T-helper 2 cell (primary cell): ENCODE results near the gene ZFYVE27.

Experiments used
- DNase-seq, 5 experiments: peaks; one replicate each; pipeline versions ENCODE4 v3.0.0 to v3.0.0-alpha.2; 2012 to 2022

The ZFYVE27 gene

GRCh38 chr10:97795886-97796285 is 59.0 kb downstream of the ZFYVE27 start:
- DNase-seq = no peak

GRCh38 chr10:97796651-97797050 is 59.7 kb downstream of the ZFYVE27 start:
- peak in 2 of 5 experiments; percentile 14 to 83 for DNase-seq

- no peak for DNase-seq
Measured at GRCh38 chr10:97798958-97799610, 62.2 kb downstream of the ZFYVE27 start.

GRCh38 chr10:97800474-97800873 is 63.5 kb downstream of the ZFYVE27 start:
- DNase-seq = no peak

- DNase-seq = no peak
Measured at GRCh38 chr10:97801422-97801821, 64.5 kb downstream of the ZFYVE27 start.

GRCh38 chr10:97805096-97805884 is 68.4 kb downstream of the ZFYVE27 start:
- DNase-seq = no peak

GRCh38 chr10:97805949-97806348 is 69.0 kb downstream of the ZFYVE27 start:
- DNase-seq = no peak

- no peak for DNase-seq
Measured at GRCh38 chr10:97810446-97810845, 73.5 kb downstream of the ZFYVE27 start.
